Right hindlimb (tissue), 1 donor: ENCODE measurements around the gene DSCAML1.
A peak's percentile ranks its signal among the peaks of the same experiment; 100 is the strongest.

Experiments used
- DNase-seq: peaks from one replicate; pipeline ENCODE4 v3.0.0-alpha.2; 2018

The DSCAML1 gene

DNA sequence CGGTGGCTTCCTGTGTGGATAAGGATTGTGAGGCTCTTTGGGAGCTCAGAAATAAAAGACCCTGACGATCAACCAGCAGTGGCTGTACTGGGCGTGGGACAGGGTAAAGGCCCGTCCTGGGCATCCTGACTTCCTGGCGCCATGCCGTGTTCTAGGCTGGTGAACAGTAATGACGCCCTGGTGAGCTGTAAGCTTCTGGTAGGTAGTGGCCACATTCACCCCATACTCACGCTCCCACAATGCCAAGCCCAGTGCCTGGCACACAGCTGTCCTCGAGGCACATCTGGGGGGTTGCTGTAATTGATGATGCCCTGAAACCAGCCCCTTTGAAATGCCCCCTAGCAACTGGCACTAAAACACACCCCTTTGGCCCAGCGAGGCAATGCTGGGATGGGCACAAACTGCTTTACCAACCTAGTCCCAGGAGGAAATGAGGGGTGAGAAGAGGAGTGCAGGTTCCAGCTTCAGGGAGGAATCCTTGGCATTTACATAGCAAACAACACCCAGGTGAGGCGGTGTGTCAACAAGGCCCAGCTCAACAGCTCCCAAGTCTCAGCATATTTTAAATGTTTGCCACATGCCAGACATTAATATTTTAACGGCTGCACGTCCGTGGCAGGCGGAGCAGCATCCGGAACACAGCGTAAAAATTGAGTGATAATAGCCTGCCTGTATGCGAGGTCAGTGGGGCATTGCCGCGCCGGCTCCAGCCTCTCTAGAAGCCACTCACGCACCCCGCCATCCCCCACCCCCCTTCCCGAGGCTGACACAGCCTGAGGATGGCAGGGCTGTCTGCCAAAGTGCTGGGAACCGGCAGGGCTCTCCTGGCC is 79.3 kb downstream of the DSCAML1 start:
- DNase-seq, result peak; percentile 41

DNA sequence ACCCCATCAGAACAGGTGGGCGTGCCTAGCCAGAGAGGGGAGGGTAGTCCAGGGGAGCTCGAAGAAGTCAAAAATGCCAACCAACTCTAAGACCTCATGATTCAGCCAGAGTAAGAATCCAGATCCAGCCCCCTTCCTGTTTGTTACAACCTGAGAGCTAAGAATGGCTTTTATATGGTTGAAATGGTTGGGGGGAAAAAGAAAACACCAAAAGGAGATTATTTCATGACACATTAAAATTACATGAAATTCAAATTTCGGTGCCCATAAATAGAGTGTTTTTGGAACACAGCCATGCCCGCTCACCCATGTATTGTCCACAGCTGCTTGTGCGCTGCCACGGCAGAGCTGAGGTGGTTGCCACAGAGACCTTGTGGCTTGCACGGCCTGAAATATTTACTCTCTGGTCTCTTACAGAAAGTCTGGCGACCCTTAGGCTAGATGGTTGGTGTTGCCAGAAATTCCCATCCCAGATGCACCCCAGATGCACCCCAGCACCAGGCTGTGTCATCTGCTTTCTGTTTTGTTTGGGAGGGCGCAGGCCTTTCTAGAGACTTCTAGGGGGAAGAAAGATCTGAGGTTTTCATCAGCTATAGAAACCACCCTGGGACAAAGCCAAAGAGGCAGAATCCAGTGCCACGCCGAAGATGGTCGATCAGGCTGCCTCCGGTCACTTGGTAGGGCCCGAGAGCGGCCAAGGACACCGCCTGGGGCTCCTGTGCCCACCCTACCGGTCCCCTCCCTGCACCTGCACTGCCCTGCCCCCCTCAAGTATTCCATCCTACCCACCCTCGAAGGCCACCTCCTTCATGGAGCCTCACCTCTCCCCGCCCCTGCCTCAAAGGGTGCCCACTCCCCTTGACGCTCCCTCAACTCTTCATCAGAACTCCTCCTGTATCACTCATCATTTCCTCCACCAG is 80.2 kb downstream of the DSCAML1 start:
- DNase-seq, result no peak

DNA sequence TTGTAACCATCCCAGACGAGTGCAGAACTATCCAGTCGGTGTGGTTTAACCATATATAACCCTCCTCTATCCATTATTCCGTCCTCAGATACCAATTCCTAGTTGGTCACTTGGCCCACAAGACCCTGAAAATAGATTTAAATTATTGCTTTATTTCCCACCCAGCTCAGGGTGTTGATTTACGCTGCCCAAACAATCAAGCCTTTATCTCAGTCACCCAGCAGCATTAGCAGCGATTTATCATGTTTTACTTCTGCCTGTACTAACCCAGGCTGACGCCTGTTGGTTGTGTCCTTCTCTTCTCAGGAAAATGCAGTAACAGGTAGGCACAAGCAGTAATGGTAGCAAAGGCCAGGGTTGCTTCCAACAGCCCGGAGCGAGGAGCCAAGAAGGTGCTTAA is 81.2 kb downstream of the DSCAML1 start:
- DNase-seq, result no peak

DNA sequence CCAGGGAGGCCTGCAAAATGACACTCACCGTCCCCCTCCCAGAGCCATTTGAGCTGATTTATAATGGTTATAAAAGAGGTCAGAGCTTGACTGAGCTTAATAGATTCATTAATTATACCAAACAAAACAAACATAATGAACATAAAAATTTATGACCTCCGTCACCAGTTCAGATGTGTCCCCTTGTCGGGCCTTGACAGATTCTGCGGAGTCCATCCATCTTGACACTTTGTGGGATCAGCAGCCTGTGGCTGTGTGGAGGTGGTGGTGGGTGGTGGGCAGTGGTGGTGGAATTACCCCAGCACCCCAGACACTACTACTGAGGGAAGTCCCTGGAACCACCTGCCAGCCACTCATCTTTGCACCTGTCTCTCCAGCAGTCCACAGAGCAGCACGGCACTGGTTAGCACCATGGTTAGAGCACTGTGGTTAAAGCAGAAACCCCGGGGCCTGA is 83.5 kb downstream of the DSCAML1 start:
- no peak for DNase-seq

GRCh38 chr11:117712530-117712929 is 84.5 kb downstream of the DSCAML1 start:
- no peak for DNase-seq

DNA sequence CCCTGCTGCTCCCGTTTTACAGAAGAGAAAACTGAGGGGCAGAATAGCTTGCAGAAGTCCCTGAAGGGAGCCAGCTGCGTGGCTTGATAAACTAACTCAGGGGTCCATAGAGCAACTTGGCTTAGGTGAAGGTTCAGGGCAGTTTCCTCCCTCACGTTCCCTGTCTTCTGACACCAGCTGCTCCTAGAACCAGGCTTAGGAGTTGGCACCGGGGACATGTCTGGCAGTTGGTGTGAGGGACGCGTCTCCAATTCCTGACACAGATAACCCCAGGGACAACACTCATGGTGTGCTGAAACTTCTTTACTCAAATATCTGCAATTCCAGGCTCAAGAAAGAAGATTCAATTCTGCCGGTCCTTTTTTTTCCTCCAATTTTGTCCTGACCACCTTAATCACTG is 85.7 kb downstream of the DSCAML1 start:
- DNase-seq, result no peak

DNA sequence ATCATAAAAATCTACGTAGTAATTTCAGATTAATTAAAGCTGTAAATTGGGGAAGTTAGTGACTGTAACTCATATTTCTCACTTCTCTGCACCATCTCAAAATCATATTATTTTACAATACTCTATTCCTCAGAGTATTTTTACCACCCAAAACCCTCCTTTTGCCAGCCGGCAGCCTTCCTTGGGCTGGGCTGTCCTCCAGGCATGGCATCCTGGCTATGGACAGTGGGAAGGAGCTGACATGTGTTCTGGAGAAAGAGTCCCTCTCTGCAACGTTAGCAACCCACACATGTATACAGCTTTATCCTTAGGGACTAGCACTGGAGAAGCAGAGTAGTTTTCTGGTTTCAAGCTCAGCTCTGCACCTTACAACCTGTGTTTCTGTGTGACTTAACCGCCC is 86.8 kb downstream of the DSCAML1 start:
- no peak for DNase-seq

GRCh38 chr11:117706322-117706814 is 90.6 kb downstream of the DSCAML1 start:
- DNase-seq, result no peak

DNA sequence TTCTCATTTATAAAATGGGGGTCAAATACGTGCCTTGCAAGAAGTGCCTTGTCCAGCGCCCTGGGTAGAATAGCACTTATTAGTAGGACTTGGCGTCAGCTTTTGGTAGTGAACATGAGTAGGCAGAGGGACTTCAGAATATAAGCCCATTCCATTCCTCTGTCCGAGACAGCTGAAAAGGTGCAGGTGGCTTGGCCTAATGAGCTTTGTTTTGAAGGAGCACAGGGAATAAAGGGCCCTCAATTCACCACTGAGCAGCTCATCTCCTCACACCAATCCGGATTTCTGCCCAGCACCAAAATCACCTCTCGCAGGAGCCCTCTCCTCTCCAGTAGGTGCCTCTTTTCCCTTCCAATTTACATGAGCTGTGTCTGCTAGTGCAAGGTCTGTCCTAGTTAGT is 91.2 kb downstream of the DSCAML1 start:
- DNase-seq, result no peak

GRCh38 chr11:117704395-117705100 is 92.5 kb downstream of the DSCAML1 start:
- DNase-seq, result no peak

- no peak for DNase-seq
Observed at GRCh38 chr11:117702946-117703598, 93.9 kb downstream of the DSCAML1 start.

DNA sequence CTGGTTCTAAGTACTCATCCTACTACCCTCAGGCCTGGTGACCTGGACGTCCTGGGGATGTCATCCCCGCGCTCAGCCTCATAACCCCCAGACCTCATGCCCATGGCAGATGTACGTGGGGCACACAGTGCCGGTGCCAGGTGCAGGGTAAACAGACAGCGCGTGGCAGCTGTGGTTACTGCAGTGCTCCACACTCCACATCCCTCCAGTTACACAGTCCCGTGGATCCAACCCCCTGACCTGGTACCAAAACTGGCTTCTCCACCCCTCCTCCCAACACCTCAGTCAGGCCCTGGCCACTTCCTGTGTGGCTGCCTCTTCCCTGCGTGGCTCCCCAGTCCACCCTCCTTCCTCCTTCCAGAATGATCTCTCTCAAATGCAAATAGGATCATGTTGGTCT is 95.2 kb downstream of the DSCAML1 start:
- DNase-seq, result no peak

DNA sequence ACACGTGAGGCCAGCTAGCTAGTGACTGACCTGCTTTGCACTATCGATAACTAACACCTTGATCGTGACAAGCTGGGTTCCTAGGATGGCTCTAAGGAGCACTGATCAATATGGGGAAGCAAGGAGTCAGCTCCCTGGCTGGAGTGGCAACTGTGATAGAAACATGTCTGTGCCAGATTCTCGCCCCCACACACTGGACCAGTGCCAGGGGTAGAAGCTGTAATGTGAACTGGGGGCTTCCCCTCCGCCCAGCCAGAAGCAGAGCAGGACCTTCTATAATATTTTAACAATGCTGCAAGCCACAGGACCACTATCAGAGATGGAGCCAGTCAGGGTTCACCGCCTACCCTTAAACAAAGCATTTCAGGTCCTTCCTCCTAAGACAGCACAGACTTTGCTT is 96.5 kb downstream of the DSCAML1 start:
- DNase-seq, result no peak

DNA sequence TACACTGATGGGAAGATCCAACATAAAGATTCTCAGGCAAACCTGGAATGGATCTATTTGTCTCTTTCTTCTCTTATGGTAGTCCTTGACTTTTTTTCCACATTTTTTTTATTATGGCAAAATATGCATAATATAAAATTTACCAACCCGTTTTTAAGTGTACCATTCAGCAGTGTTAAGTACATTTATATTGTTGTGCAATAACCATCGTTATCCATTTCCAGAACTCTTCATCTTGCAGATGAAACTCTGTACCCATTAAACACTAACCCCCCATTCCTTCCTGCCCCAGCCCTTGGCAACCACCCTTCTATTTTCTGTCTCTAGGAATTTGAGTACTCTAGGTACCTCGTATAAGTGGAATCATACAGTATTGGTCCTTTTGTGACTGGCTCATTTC is 99.7 kb downstream of the DSCAML1 start:
- DNase-seq, result no peak

GRCh38 chr11:117696540-117696939 is 100.5 kb downstream of the DSCAML1 start:
- no peak for DNase-seq

GRCh38 chr11:117693344-117693743 is 103.7 kb downstream of the DSCAML1 start:
- no peak for DNase-seq

GRCh38 chr11:117691516-117691915 is 105.5 kb downstream of the DSCAML1 start:
- DNase-seq, result no peak

DNA sequence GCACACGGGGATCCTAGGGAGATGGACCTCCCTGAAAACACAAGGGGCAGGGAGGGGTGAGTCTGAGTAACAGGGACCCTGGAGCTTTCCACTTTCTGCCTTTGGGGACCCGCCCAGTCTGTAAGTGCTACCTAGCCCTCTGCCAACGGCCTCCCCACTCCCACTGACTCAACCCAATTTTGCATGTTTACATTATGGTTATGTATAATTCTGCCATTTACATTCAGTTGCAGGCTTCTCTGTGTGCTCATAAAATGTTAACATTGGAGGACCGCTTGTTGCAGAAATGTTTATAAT is 105.8 kb downstream of the DSCAML1 start:
- DNase-seq, result no peak

- no peak for DNase-seq
Observed at GRCh38 chr11:117690484-117691217, 106.4 kb downstream of the DSCAML1 start.

DNA sequence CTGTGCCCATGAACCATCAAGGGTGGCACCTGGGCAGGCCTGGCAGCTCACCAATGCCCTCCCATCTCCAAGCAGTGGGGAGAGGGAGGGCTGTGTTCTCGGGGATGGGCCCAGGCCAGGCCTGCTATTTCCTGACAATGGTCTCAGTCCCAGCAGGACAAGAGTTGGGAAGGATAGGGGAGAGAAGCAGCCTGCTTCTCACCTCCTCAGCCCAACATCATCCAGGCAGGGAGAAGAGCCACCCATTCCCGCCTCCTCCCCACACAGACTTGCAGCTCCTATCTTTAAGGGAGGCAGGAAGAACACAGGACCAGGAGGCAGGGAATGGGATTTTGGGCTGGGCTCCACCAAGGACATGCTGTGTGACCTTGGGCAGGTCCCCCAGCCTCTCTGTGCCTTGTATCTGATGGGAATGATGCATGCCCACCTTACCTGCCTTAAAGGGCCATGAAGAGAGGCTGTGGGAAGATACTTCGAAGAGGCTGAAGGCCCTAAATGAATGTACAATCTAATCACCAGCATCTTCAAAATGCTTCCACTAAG is 108.7 kb downstream of the DSCAML1 start:
- no peak for DNase-seq

- DNase-seq, result no peak
Observed at GRCh38 chr11:117687776-117688175, 109.2 kb downstream of the DSCAML1 start.

DNA sequence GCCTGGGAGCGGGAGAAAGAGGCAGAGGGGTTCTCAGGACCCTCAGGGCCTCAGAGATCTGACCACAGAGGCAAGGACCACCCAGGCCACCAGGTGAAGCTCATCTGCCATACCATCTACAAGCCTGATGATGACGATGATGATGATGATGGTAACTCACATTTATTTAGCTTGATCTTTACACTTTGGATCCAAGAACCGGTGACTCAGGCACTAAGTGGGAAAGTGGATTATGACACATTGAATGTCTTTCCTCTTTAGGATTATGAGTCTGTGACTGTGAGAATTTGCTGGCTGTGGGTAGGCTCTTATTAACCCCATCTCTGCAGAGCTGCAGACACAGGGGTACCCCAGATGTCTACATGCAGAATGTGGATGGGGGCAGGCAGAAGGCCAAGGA is 110.3 kb downstream of the DSCAML1 start:
- no peak for DNase-seq
